ENCODE data around the gene IL13RA1.

- TF ChIP-seq EZH2phosphoT487 (IDR thresholded peaks at IDR 0.05; ENCODE audit: borderline replicate concordance) (no peak), CTCF (IDR thresholded peaks at IDR 0.05 in 2 of 3, conservative IDR thresholded peaks at IDR 0.05 in 1 of 3; ENCODE audit: borderline replicate concordance in 1 of 3, insufficient read depth in 1 of 3, low read depth in 2 of 3, low read length in 2 of 3) (no peak)
These were observed 32.8 kb upstream of the IL13RA1 start for GRCh38 chrX:118694638-118695037.
